Measurements from ENCODE around the gene NUP43. TPM values are rescaled to one million over a fixed set of nuclear protein-coding genes. Genes with fewer than 3 reads are reported as not detected.

NUP43 gene
- total RNA-seq, 1 experiment from 2014 or later = 64.2 TPM

GRCh38 chr6:149771925-149772324, 25.6 kb upstream of the NUP43 start:
- no peaks in the 10 kb centered on the region for H3K36me3 ChIP-seq (ENCODE audit: control insufficient read depth, insufficient read depth, low read length)
- intact Hi-C loops (cut with micrococcal nuclease; ENCODE audit: unreplicated experiment) = no loop called here
- DNase-seq = no peak
- no peak for TF ChIP-seq CTCF (IDR thresholded peaks at IDR 0.05; ENCODE audit: insufficient read depth in 1 of 2, low read depth in 1 of 2, low read length in 1 of 2, severe bottlenecking in 1 of 2, unreplicated experiment in 1 of 2)
- ChIA-PET POLR2A (no interaction called here), CTCF (no interaction called here)
- no peaks in the 10 kb centered on the region; the same call in 1 of the 2 replicates for H3K9me3 ChIP-seq
- Mint-ChIP-seq H3K36me3 (ENCODE audit: insufficient read depth, unreplicated experiment) (peaks cover 68% of the 10 kb centered on the region), H3K9me3 (ENCODE audit: unreplicated experiment) (peaks cover 2% of the 10 kb centered on the region), H3K27me3 (ENCODE audit: insufficient read depth, unreplicated experiment) (no peaks in the 10 kb centered on the region), H3K4me3 (ENCODE audit: unreplicated experiment) (no peak overlapping the region), H3K27ac (ENCODE audit: unreplicated experiment) (no peak overlapping the region), H3K4me1 (ENCODE audit: low read depth, unreplicated experiment) (no peaks in the 10 kb centered on the region)
- no peaks in the 10 kb centered on the region for H3K27me3 ChIP-seq (replicated peaks; ENCODE audit: control insufficient read depth, insufficient read depth, low read length)
- no TSS peak for BruUV-seq (replicated peaks)
- H3K4me3 ChIP-seq (ENCODE audit: low read depth, low read length) = no peak overlapping the region
- H3K4me1 ChIP-seq = no peaks in the 10 kb centered on the region

- H3K27me3 Mint-ChIP-seq (ENCODE audit: insufficient read depth, unreplicated experiment) = no peaks in the 10 kb centered on the region
- H3K4me3 ChIP-seq (ENCODE audit: low read depth, low read length) = no peak overlapping the region
- H3K4me1 ChIP-seq = no peaks in the 10 kb centered on the region
- H3K9me3 ChIP-seq = no peaks in the 10 kb centered on the region; the same call in 1 of the 2 replicates
- no peak overlapping the region for H3K4me3 Mint-ChIP-seq (ENCODE audit: unreplicated experiment)
- peaks cover 71% of the 10 kb centered on the region for H3K36me3 Mint-ChIP-seq (ENCODE audit: insufficient read depth, unreplicated experiment)
- ChIA-PET CTCF (no interaction called here), POLR2A (no interaction called here)
- intact Hi-C loops (cut with micrococcal nuclease; ENCODE audit: unreplicated experiment) = no loop called here
- no TSS peak for BruUV-seq (replicated peaks)
- no peak for TF ChIP-seq CTCF (IDR thresholded peaks at IDR 0.05; ENCODE audit: insufficient read depth in 1 of 2, low read depth in 1 of 2, low read length in 1 of 2, severe bottlenecking in 1 of 2, unreplicated experiment in 1 of 2)
- no peak for DNase-seq
- H3K27ac Mint-ChIP-seq (ENCODE audit: unreplicated experiment) = no peak overlapping the region
- H3K9me3 Mint-ChIP-seq (ENCODE audit: unreplicated experiment) = peaks cover 9% of the 10 kb centered on the region
- no peaks in the 10 kb centered on the region for H3K27me3 ChIP-seq (replicated peaks; ENCODE audit: control insufficient read depth, insufficient read depth, low read length)
- H3K36me3 ChIP-seq (ENCODE audit: control insufficient read depth, insufficient read depth, low read length) = no peaks in the 10 kb centered on the region
- H3K4me1 Mint-ChIP-seq (ENCODE audit: low read depth, unreplicated experiment) = no peaks in the 10 kb centered on the region
Observed at GRCh38 chr6:149771185-149771584, 24.9 kb upstream of the NUP43 start.

GRCh38 chr6:149769676-149770075, 23.3 kb upstream of the NUP43 start:
- no peaks in the 10 kb centered on the region for H3K27me3 ChIP-seq (replicated peaks; ENCODE audit: control insufficient read depth, insufficient read depth, low read length)
- DNase-seq = no peak
- no peak for TF ChIP-seq CTCF (IDR thresholded peaks at IDR 0.05; ENCODE audit: insufficient read depth in 1 of 2, low read depth in 1 of 2, low read length in 1 of 2, severe bottlenecking in 1 of 2, unreplicated experiment in 1 of 2)
- H3K4me3 Mint-ChIP-seq (ENCODE audit: unreplicated experiment) = no peak overlapping the region
- ChIA-PET CTCF (no interaction called here), POLR2A (no interaction called here)
- H3K4me1 ChIP-seq = no peaks in the 10 kb centered on the region
- intact Hi-C loops (cut with micrococcal nuclease; ENCODE audit: unreplicated experiment) = no loop called here
- peaks cover 16% of the 10 kb centered on the region for H3K9me3 Mint-ChIP-seq (ENCODE audit: unreplicated experiment)
- no peaks in the 10 kb centered on the region for H3K36me3 ChIP-seq (ENCODE audit: control insufficient read depth, insufficient read depth, low read length)
- peaks cover 3% of the 10 kb centered on the region; the same call in 1 of the 2 replicates for H3K9me3 ChIP-seq
- peaks cover 64% of the 10 kb centered on the region for H3K36me3 Mint-ChIP-seq (ENCODE audit: insufficient read depth, unreplicated experiment)
- no peaks in the 10 kb centered on the region for H3K27me3 Mint-ChIP-seq (ENCODE audit: insufficient read depth, unreplicated experiment)
- no TSS peak for BruUV-seq (replicated peaks)
- H3K4me3 ChIP-seq (ENCODE audit: low read depth, low read length) = no peak overlapping the region
- no peaks in the 10 kb centered on the region for H3K4me1 Mint-ChIP-seq (ENCODE audit: low read depth, unreplicated experiment)
- no peak overlapping the region for H3K27ac Mint-ChIP-seq (ENCODE audit: unreplicated experiment)

Data from Caco-2 (cell line).